H9 (cell line): Measurements from ENCODE around the gene STT3B. TPM values are rescaled to one million over a fixed set of nuclear protein-coding genes. Genes with fewer than 3 reads are reported as not detected.

ENCODE experiments used
- DNase-seq: peaks from one replicate; pipeline ENCODE4 v3.0.0-alpha.2; 2017
- H2AFZ ChIP-seq: one replicate; pipeline ENCODE4 v1.6.1; 2013; ENCODE audit warnings: mild to moderate bottlenecking, low read length, control low read depth, moderate library complexity
- H2AK5ac ChIP-seq: 2 replicates; pipeline ENCODE4 v1.6.1; 2013; ENCODE audit warnings: low read length, control low read depth, mixed read lengths; ENCODE audit not compliant: insufficient read length
- H2BK120ac ChIP-seq: one replicate; pipeline ENCODE4 v1.6.1; 2013; ENCODE audit warnings: low read depth, mild to moderate bottlenecking, low read length, control low read depth, inconsistent platforms; ENCODE audit not compliant: poor library complexity, severe bottlenecking
- H2BK12ac ChIP-seq: 2 replicates; pipeline ENCODE4 v1.6.1; 2013; ENCODE audit warnings: low read length, control low read depth, mixed read lengths, low read depth; ENCODE audit not compliant: insufficient read length
- H2BK15ac ChIP-seq: 2 replicates; pipeline ENCODE4 v1.6.1; 2013; ENCODE audit warnings: low read depth, low read length, control low read depth
- H2BK20ac ChIP-seq: one replicate; pipeline ENCODE4 v1.6.1; 2013; ENCODE audit warnings: low read depth, mild to moderate bottlenecking, low read length, control low read depth, inconsistent platforms; ENCODE audit not compliant: poor library complexity, severe bottlenecking
- H2BK5ac ChIP-seq: 2 replicates; pipeline ENCODE4 v1.6.1; 2013; ENCODE audit warnings: low read length, control low read depth, mixed read lengths; ENCODE audit not compliant: insufficient read length
- H3K14ac ChIP-seq: 2 replicates; pipeline ENCODE4 v1.6.1; 2013; ENCODE audit warnings: low read length, control low read depth; ENCODE audit not compliant: insufficient read depth
- H3K18ac ChIP-seq: 2 replicates; pipeline ENCODE4 v1.6.1; 2013; ENCODE audit warnings: low read depth, mild to moderate bottlenecking, mixed read lengths, low read length, control low read depth; ENCODE audit not compliant: insufficient read length
- H3K23ac ChIP-seq: 2 replicates; pipeline ENCODE4 v1.6.1; 2013; ENCODE audit warnings: low read length, control low read depth, mixed read lengths, low read depth; ENCODE audit not compliant: insufficient read length
- H3K23me2 ChIP-seq: 2 replicates; pipeline ENCODE4 v1.6.1; 2013; ENCODE audit warnings: low read depth, mild to moderate bottlenecking, mixed read lengths, low read length, control low read depth; ENCODE audit not compliant: insufficient read length, poor library complexity, severe bottlenecking
- H3K27ac ChIP-seq: 2 replicates; pipeline ENCODE4 v1.5.1; 2013; ENCODE audit warnings: low read length, control low read depth, mixed read lengths, low read depth; ENCODE audit not compliant: insufficient read length
- H3K27me3 ChIP-seq: 2 replicates; pipeline ENCODE4 v1.6.1; 2013; ENCODE audit warnings: low read length, control low read depth, inconsistent platforms; ENCODE audit not compliant: insufficient read depth
- H3K4ac ChIP-seq: 2 replicates; pipeline ENCODE4 v1.6.1; 2013; ENCODE audit warnings: low read depth, mild to moderate bottlenecking, control low read depth, inconsistent platforms, low read length, moderate library complexity
- H3K4me1 ChIP-seq: 2 replicates; pipeline ENCODE4 v1.6.1; 2013; ENCODE audit warnings: low read length, control low read depth, inconsistent platforms; ENCODE audit not compliant: insufficient read depth
- H3K4me2 ChIP-seq: 2 replicates; pipeline ENCODE4 v1.6.1; 2013; ENCODE audit warnings: low read length, control low read depth, mixed read lengths; ENCODE audit not compliant: insufficient read length, insufficient read depth
- H3K56ac ChIP-seq: 2 replicates; pipeline ENCODE4 v1.6.1; 2013; ENCODE audit warnings: low read depth, mild to moderate bottlenecking, mixed read lengths, low read length, control low read depth; ENCODE audit not compliant: insufficient read length
- H3K79me1 ChIP-seq: 2 replicates; pipeline ENCODE4 v1.6.1; 2013; ENCODE audit warnings: low read depth, mild to moderate bottlenecking, moderate library complexity, low read length, control low read depth, inconsistent platforms; ENCODE audit not compliant: insufficient read depth, poor library complexity, severe bottlenecking
- H3K79me2 ChIP-seq: 2 replicates; pipeline ENCODE4 v1.6.1; 2013; ENCODE audit warnings: low read length, control low read depth, inconsistent platforms; ENCODE audit not compliant: insufficient read depth
- H3K9ac ChIP-seq: 2 replicates; pipeline ENCODE4 v1.6.1; 2013; ENCODE audit warnings: low read length, control low read depth, mixed read lengths; ENCODE audit not compliant: insufficient read length; ENCODE audit errors: extremely low read depth
- H3K9me3 ChIP-seq: one replicate; pipeline ENCODE4 v1.6.1; 2013; ENCODE audit warnings: low read depth, low read length, inconsistent platforms; ENCODE audit not compliant: control insufficient read depth
- H3T11ph ChIP-seq: one replicate; pipeline ENCODE4 v1.6.1; 2013; ENCODE audit warnings: mild to moderate bottlenecking, low read length, control low read depth, inconsistent platforms
- H4K20me1 ChIP-seq: one replicate; pipeline ENCODE4 v1.6.1; 2013; ENCODE audit not compliant: control insufficient read depth, insufficient read length, insufficient read depth
- H4K5ac ChIP-seq: 2 replicates; pipeline ENCODE4 v1.6.1; 2013; ENCODE audit warnings: low read depth, mild to moderate bottlenecking, mixed read lengths, low read length, control low read depth; ENCODE audit not compliant: insufficient read length
- H4K8ac ChIP-seq: replicated peaks from 2 replicates; pipeline ENCODE4 v1.6.1; 2013; ENCODE audit warnings: low read length, control low read depth, mixed read lengths, low read depth; ENCODE audit not compliant: insufficient read length
- H4K91ac ChIP-seq: 2 replicates; pipeline ENCODE4 v1.6.1; 2013; ENCODE audit warnings: low read depth, mild to moderate bottlenecking, moderate library complexity, mixed read lengths, low read length, control low read depth; ENCODE audit not compliant: insufficient read length
- H3K27ac Mint-ChIP-seq, 3 experiments: 2 replicates in 2 of 3; 3 replicates in 1 of 3; pipeline ENCODE4 v1.8.0; 2020 to 2021; ENCODE audit warnings: mixed read lengths in 3 of 3, mild to moderate bottlenecking in 1 of 3, moderate library complexity in 1 of 3
- H3K27me3 Mint-ChIP-seq: 2 replicates; pipeline ENCODE4 v1.8.0; 2021; ENCODE audit warnings: low read depth, mild to moderate bottlenecking, moderate library complexity, mixed read lengths
- H3K36me3 Mint-ChIP-seq, 3 experiments: 2 replicates in 2 of 3; 3 replicates in 1 of 3; pipeline ENCODE4 v1.8.0; 2020 to 2021; ENCODE audit warnings: low read depth in 3 of 3, mixed read lengths in 3 of 3; ENCODE audit not compliant: insufficient read depth in 1 of 3
- H3K4me1 Mint-ChIP-seq, 2 experiments: 2 replicates each; pipeline ENCODE4 v1.8.0; 2020; ENCODE audit warnings: mixed read lengths in 2 of 2
- H3K4me3 Mint-ChIP-seq, 2 experiments: 2 replicates in 1 of 2; 3 replicates in 1 of 2; pipeline ENCODE4 v1.8.0; 2020 to 2021; ENCODE audit warnings: mild to moderate bottlenecking in 2 of 2, mixed read lengths in 2 of 2, moderate library complexity in 1 of 2
- H3K9me3 Mint-ChIP-seq, 2 experiments: 2 replicates in 1 of 2; 3 replicates in 1 of 2; pipeline ENCODE4 v1.8.0; 2020; ENCODE audit warnings: mild to moderate bottlenecking in 2 of 2, mixed read lengths in 2 of 2, moderate library complexity in 1 of 2
- CTCF ChIP-seq: fragments of 200-600 bp; sonication (generic); conservative IDR thresholded peaks from 3 replicates; pipeline ENCODE4 v1.8.0; 2021; ENCODE audit warnings: antibody characterized with exemption, mild to moderate bottlenecking
- WGBS: extraction: QIAGEN DNeasy Blood & Tissue Kit; methylation state at CpG from one replicate; pipeline ENCODE4 v1.1.7; 2013; ENCODE audit warnings: missing lambda C conversion rate, low lambda C conversion rate, mixed read lengths; ENCODE audit not compliant: insufficient read length; ENCODE audit errors: extremely low coverage; 5-methylcytosine and 5-hydroxymethylcytosine counted together
- total RNA-seq: library from RNA; stranded (reverse); gene quantifications from 2 replicates; pipeline ENCODE4 v1.2.1, GENCODE V29; 2021

Gene STT3B
- total RNA-seq, 1 experiment from 2014 or later = 79.9 TPM

- Histone ChIP-seq H2AK5ac (no peak overlapping the region), H3K18ac (no peak overlapping the region), H3K23me2 (no peaks in the 10 kb centered on the region), H3K27ac (no peak overlapping the region), H4K8ac (no peak overlapping the region), H4K91ac (no peak overlapping the region), H3K14ac (no peak overlapping the region), H3K56ac (no peak overlapping the region), H3K9ac (no peak overlapping the region), H3T11ph (no peak overlapping the region), H2BK120ac (no peak overlapping the region), H3K4me2 (no peak overlapping the region), H2AFZ (no peak overlapping the region), H3K79me2 (no peaks in the 10 kb centered on the region), H4K20me1 (no peaks in the 10 kb centered on the region), H3K4ac (no peak overlapping the region), H3K27me3 (no peaks in the 10 kb centered on the region), H4K5ac (no peak overlapping the region), H2BK15ac (no peak overlapping the region), H2BK5ac (no peak overlapping the region), H2BK12ac (no peak overlapping the region), H3K9me3 (no peaks in the 10 kb centered on the region), H3K23ac (no peak overlapping the region), H3K4me1 (no peaks in the 10 kb centered on the region; the same call in 1 of the 2 replicates), H3K79me1 (no peaks in the 10 kb centered on the region), H2BK20ac (no peak overlapping the region)
- H3K27ac Mint-ChIP-seq = no peak overlapping the region
- WGBS = 100% methylated on average over 1 of the region's 4 CpGs
- H3K27me3 Mint-ChIP-seq = no peaks in the 10 kb centered on the region; the same call in 1 of the 2 replicates
- no peaks in the 10 kb centered on the region for H3K9me3 Mint-ChIP-seq
- TF ChIP-seq CTCF = no peak
- H3K36me3 Mint-ChIP-seq = no peaks in the 10 kb centered on the region; a peak in 1 of 7 replicates
- H3K4me1 Mint-ChIP-seq = peaks cover 23 to 30% of the 10 kb centered on the region in 2 experiments
- DNase-seq = no peak
- H3K4me3 Mint-ChIP-seq = no peak overlapping the region
Observed at GRCh38 chr3:31503456-31503855, 29.3 kb upstream of the STT3B start.
